Adipocyte (in vitro differentiated cells): ENCODE results near the gene DNAH14.
"Not testable (repeated sequence)": the region's sequence is repeated elsewhere in the genome, so short reads cannot be mapped to it uniquely, and the experiment has no call there.

Experiments used
- DNase-seq: peaks from one replicate; pipeline ENCODE4 v3.0.0-alpha.2; 2015; ENCODE audit warnings: low read depth
- H3K27me3 ChIP-seq: replicated peaks from 2 replicates; pipeline ENCODE4 v1.7.0; 2013; ENCODE audit warnings: mild to moderate bottlenecking, low read length, moderate library complexity; ENCODE audit not compliant: control insufficient read depth, insufficient read depth
- H3K36me3 ChIP-seq: 2 replicates; pipeline ENCODE4 v1.7.0; 2013; ENCODE audit warnings: low read length, mild to moderate bottlenecking, moderate library complexity; ENCODE audit not compliant: control insufficient read depth, insufficient read depth, severe bottlenecking
- H3K4me1 ChIP-seq: 2 replicates; pipeline ENCODE4 v1.7.0; 2013; ENCODE audit warnings: mild to moderate bottlenecking, low read length, moderate library complexity; ENCODE audit not compliant: control insufficient read depth, insufficient read depth
- H3K4me3 ChIP-seq: 2 replicates; pipeline ENCODE4 v1.7.0; 2013; ENCODE audit warnings: mild to moderate bottlenecking, low read length, moderate library complexity
- H3K9ac ChIP-seq: 2 replicates; pipeline ENCODE4 v1.7.0; 2013; ENCODE audit warnings: mild to moderate bottlenecking, low read length, moderate library complexity
- H3K9me3 ChIP-seq: 2 replicates; pipeline ENCODE4 v1.7.0; 2013; ENCODE audit warnings: mild to moderate bottlenecking, low read length, moderate library complexity; ENCODE audit not compliant: control insufficient read depth

Gene DNAH14

DNA sequence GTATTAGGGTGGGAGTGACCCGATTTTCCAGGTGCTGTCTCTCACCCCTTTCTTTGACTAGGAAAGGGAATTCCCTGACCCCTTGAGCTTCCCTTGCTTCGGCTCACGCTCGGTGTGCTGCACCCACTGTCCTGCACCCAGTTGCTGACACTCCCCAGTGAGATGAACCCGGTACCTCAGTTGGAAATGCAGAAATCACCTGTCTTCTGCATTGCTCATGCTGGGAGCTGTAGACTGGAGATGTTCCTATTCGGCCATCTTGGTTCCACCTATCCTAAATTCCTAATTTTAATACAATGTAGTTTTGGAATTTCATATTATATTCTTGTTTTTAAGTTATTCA is 16.8 kb downstream of the DNAH14 start:
- H3K36me3 ChIP-seq, DNase-seq, H3K4me3 ChIP-seq, H3K4me1 ChIP-seq, H3K9me3 ChIP-seq, H3K9ac ChIP-seq, H3K27me3 ChIP-seq: not testable (repeated sequence)

DNA sequence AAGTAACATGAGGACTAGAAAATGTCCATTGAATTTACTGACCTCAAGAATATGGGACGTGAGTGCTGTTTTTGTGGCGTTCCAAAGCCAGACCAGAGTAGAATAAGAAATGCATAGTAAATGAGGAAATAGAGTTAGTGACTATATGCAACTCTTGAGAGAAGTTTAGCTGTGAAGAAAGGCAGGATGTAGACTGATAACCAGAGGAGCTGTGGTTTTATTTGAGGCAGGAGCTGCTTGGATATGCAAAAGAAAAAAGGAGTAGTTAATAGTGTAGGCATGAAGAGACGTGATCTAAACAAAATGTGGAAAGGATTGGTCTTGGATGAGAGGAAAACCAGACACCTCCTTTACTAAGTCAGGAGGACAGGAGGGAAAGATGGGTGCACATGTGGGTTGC is 28.2 kb downstream of the DNAH14 start:
- H3K9me3 ChIP-seq = no peaks in the 10 kb centered on the region
- H3K27me3 ChIP-seq = no peaks in the 10 kb centered on the region
- H3K4me3 ChIP-seq = no peak overlapping the region
- peaks cover 13% of the 10 kb centered on the region for H3K36me3 ChIP-seq
- DNase-seq = no peak
- no peaks in the 10 kb centered on the region for H3K4me1 ChIP-seq
- H3K9ac ChIP-seq = no peak overlapping the region

DNA sequence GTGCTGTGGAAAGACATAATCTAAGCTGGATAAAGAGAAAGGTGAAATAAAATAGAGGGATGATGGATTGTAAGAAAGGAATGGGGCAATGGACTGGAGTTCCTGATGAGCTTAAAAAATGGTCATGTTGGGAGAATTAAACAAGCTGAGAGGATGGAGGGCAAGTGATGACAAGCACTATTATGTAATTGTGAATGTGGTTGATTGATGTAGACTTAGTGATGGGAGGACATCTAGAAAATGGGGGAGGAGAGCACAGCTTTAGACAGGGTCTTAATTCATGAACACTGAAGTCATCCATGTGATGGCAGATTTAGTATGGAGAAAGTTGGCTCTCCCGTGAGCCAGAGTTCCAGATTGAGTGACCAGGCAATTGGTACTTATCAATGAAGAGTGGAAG is 29.0 kb downstream of the DNAH14 start:
- Histone ChIP-seq H3K9ac (no peak overlapping the region), H3K4me1 (no peaks in the 10 kb centered on the region), H3K4me3 (no peak overlapping the region), H3K27me3 (no peaks in the 10 kb centered on the region), H3K9me3 (no peaks in the 10 kb centered on the region), H3K36me3 (peaks cover 13% of the 10 kb centered on the region)
- no peak for DNase-seq

DNA sequence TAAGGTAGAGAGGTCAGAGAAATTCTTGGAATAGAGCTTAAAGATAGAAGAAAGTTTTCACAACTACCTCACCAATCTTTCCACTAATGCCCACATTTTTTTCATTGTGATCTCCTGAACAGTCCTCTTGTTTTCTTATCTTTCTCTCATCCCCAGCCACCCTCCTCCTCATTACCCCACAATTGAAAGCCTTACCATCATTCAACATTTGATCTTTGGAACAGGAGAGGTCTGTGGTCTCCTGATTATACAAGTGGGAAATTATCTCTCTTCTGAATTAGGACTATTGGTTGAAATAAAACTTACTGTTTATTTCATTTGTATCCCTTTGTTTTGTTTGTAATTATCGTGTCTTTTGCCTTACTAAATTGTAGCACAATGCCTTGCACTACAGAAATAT is 29.6 kb downstream of the DNAH14 start:
- no peaks in the 10 kb centered on the region for H3K27me3 ChIP-seq
- no peak for DNase-seq
- no peaks in the 10 kb centered on the region for H3K4me1 ChIP-seq

DNA sequence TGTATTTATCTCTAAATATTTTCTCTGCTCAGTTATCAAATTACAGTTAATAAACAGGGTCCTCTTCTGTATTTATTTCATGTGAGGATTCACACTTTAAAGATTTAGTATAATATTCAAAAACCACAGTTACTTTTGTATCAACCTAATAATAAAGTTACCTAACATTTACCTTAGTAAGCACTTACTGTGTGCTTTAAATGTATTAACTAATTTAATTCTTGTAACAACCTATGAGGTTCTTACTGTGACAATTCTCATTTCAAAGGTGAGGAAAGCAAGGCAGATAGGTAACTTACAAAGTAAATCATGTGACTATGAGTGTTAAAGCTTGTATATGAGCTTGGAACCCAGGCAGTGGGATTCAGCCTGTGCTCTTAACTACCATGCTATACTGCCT is 30.2 kb downstream of the DNAH14 start:
- no peak for DNase-seq

More for the DNA sequence above, 29.6 kb downstream of the DNAH14 start:
- H3K4me3 ChIP-seq = no peak overlapping the region
- no peak overlapping the region for H3K9ac ChIP-seq
- peaks cover 13% of the 10 kb centered on the region for H3K36me3 ChIP-seq
- H3K9me3 ChIP-seq = no peaks in the 10 kb centered on the region

DNA sequence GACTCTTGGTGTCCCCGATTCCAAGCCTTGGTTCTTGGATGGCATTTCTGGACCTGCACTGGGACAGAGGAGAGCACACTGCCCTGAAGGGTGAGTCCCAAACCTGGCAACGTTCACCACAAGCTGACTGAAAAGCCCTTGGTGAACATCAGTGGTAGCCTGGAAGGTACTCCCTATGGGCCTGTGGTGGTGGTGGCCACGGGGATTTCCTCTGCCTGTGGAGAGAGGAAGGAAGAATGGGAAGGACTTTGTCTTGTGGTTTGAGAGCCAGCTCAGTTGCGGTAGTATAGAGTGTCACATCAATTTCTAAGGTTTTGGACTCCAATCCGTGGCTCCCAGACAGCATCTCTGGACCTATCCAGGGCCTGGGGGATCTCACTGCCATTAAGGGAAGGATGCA is 50.7 kb downstream of the DNAH14 start:
- no peak overlapping the region for H3K9ac ChIP-seq
- H3K27me3 ChIP-seq = no peaks in the 10 kb centered on the region
- no peaks in the 10 kb centered on the region for H3K36me3 ChIP-seq
- no peaks in the 10 kb centered on the region for H3K4me1 ChIP-seq
- no peak overlapping the region for H3K4me3 ChIP-seq
- no peaks in the 10 kb centered on the region for H3K9me3 ChIP-seq
- no peak for DNase-seq

More for the DNA sequence above, 30.2 kb downstream of the DNAH14 start:
- Histone ChIP-seq H3K4me3 (no peak overlapping the region), H3K4me1 (no peaks in the 10 kb centered on the region), H3K9ac (no peak overlapping the region), H3K9me3 (no peaks in the 10 kb centered on the region), H3K27me3 (no peaks in the 10 kb centered on the region), H3K36me3 (peaks cover 14% of the 10 kb centered on the region)

DNA sequence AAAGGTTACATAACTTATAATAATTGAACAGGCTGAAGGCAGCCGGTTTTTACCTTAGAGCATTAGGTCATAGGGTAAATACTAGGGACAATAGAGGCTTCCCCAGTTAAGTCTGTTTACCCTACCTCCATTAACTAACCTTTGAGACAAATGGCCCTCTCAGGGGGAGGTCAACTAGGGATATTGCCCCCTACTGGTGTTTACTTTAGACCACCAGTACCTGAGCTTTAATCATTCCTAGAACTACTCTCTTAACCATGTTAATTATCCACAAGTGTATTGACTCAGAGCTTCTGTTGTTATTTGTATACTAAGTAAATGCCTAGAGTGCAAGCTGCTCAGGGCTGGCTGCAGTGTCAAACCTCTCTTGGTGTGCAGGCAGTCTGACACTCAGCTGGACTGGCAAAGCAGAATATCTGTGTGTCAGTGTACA is 52.5 kb downstream of the DNAH14 start:
- not testable (repeated sequence) for H3K9ac ChIP-seq, H3K4me1 ChIP-seq, H3K27me3 ChIP-seq, H3K36me3 ChIP-seq, DNase-seq, H3K4me3 ChIP-seq, H3K9me3 ChIP-seq

DNA sequence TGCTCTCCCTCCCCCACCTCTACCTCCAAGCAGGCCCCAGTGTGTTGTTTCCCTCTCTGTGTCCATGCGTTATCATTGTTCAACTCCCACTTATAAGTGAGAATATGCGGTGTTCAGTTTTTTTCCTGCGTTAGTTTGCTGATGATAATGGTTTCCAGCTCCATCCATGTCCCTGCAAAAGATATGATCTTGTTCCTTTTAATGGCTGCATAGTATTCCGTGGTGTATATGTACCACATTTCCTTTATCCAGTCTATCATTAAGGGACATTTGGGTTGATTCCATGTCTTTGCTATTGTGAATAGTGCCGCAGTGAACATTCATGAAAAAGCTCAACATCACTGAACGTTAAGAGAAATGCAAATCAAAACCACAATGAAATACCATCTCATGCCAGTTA is 58.6 kb downstream of the DNAH14 start:
- H3K27me3 ChIP-seq = no peaks in the 10 kb centered on the region
- no peaks in the 10 kb centered on the region for H3K9me3 ChIP-seq
- no peaks in the 10 kb centered on the region for H3K36me3 ChIP-seq

DNA sequence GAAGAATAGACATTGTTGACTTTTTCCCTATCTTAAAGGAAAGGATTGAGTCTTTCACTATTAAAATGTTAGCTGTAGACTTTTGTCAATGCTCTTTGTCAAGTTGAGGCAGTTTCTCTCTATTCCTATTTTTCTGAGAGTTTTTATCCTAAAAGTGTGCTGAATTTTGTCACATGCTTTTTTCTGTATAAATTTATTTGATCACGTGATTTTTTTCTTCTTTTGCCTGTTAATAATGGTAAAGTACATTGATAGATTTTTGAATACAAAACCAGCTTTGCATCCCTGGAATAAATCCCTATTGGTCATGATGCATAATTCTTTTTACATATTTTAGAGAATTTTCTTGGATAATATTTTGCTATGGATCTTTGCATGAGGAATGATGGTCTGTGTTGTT is 60.1 kb downstream of the DNAH14 start:
- no peak for DNase-seq
- Histone ChIP-seq H3K9ac (no peak overlapping the region), H3K4me1 (no peaks in the 10 kb centered on the region), H3K36me3 (no peaks in the 10 kb centered on the region), H3K9me3 (no peaks in the 10 kb centered on the region), H3K27me3 (no peaks in the 10 kb centered on the region), H3K4me3 (no peak overlapping the region)

More for the DNA sequence above, 58.6 kb downstream of the DNAH14 start:
- Histone ChIP-seq H3K4me1 (no peaks in the 10 kb centered on the region), H3K9ac (no peak overlapping the region), H3K4me3 (no peak overlapping the region)
- DNase-seq = no peak

DNA sequence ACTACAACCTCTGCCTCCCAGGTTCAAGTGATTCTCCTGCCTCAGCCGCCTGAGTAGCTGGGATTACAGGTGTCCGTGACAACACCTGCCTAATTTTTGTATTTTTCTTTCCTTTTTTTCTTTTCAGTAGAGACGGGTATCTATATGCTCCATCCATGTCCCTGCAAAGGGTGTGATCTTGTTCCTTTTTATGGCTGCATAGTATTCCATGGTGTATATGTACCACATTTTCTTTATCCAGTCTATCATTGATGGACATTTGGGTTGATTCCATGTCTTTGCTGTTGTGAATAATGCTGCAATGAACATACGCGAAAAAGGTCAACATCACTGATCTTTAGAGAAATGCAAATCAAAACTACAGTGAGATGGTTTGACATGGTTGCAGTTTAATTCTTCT is 62.1 kb downstream of the DNAH14 start:
- not testable (repeated sequence) for H3K27me3 ChIP-seq, H3K4me3 ChIP-seq, H3K36me3 ChIP-seq, H3K9ac ChIP-seq, H3K4me1 ChIP-seq, DNase-seq
- H3K9me3 ChIP-seq = peaks cover 10% of the 10 kb centered on the region

DNA sequence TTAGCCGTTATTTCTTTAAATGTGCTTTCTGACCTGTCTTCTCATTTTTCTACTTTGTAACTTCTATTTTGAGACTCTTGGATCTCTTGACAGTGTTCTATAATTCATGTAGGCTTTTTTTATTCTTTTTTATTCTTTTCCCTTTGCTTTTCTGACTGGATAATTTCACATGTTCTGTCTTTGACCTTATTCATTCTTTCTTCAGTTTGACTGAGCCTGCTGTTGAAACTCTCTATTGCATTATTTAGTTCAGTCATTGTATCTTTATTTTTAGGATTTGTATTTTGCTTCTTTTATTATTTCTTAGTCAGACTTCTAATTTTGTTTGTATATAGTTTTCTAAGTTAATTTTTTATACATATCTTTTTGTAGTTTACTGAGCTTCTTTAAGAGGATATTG is 66.1 kb downstream of the DNAH14 start:
- no peak overlapping the region for H3K9ac ChIP-seq
- H3K36me3 ChIP-seq = no peaks in the 10 kb centered on the region
- H3K27me3 ChIP-seq = no peaks in the 10 kb centered on the region
- no peaks in the 10 kb centered on the region for H3K4me1 ChIP-seq
- no peak overlapping the region for H3K4me3 ChIP-seq
- peaks cover 15% of the 10 kb centered on the region for H3K9me3 ChIP-seq
- DNase-seq = no peak

DNA sequence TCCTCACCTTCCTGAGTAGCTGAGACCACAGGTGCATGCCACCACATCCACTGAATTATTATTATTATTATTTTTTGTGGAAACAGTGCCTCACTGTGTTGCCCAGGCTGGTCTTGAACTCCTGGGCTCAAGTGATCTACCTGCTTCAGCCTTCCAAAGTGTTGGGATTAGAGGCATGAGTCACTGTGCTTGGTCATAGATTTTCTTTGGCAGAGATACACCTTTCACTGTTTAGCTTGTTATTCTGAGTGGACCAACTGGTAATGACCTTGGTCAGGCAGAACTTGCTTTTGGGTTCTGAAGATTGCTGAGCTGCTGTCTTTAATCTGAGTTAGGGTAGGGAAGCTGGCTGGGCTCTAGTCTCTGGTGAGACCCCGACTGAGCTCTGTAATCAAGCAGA is 66.8 kb downstream of the DNAH14 start:
- no peaks in the 10 kb centered on the region for H3K4me1 ChIP-seq
- H3K4me3 ChIP-seq = no peak overlapping the region
- no peak for DNase-seq
- no peak overlapping the region for H3K9ac ChIP-seq
- H3K27me3 ChIP-seq = no peaks in the 10 kb centered on the region
- no peaks in the 10 kb centered on the region for H3K36me3 ChIP-seq
- H3K9me3 ChIP-seq = peaks cover 15% of the 10 kb centered on the region
